GM12878 (cell line): ENCODE results near the gene AKAP1. TPM values are rescaled to one million over a fixed set of nuclear protein-coding genes. Genes with fewer than 3 reads are reported as not detected.

Experiments used
- CBFB ChIP-seq: IDR thresholded peaks from 2 replicates; pipeline ENCODE4 v1.6.1; 2016; ENCODE audit warnings: antibody characterized with exemption, low read depth
- CBX3 ChIP-seq: fragments of 200-600 bp; sonication (generic); IDR thresholded peaks from 2 replicates; pipeline ENCODE4 v1.6.1; 2016; ENCODE audit warnings: low read depth, borderline replicate concordance
- CBX5 ChIP-seq: sonication (generic); IDR thresholded peaks from 2 replicates; pipeline ENCODE4 v1.6.1; 2016; ENCODE audit warnings: low read depth, moderate library complexity, mild to moderate bottlenecking, inconsistent platforms
- KAT2A ChIP-seq: conservative IDR thresholded peaks from 2 replicates; pipeline ENCODE4 v1.6.1; 2011; ENCODE audit warnings: low read depth, low read length; ENCODE audit not compliant: control insufficient read depth
- NFXL1 ChIP-seq: fragments of 450-650 bp; IDR thresholded peaks from 2 replicates; pipeline ENCODE4 v1.6.1; 2017; ENCODE audit warnings: antibody characterized with exemption, mild to moderate bottlenecking, borderline replicate concordance
- NFYB ChIP-seq: IDR thresholded peaks from 2 replicates; pipeline ENCODE4 v1.6.1; 2011; ENCODE audit warnings: low read depth, mild to moderate bottlenecking, low read length, improper control_type of control experiment, moderate library complexity; ENCODE audit not compliant: insufficient read depth
- PML ChIP-seq: IDR thresholded peaks from 2 replicates; pipeline ENCODE4 v1.6.1; 2012; ENCODE audit warnings: low read length, inconsistent platforms
- POLR2AphosphoS5 ChIP-seq: IDR thresholded peaks from 2 replicates; pipeline ENCODE4 v1.6.1; 2011; ENCODE audit warnings: mild to moderate bottlenecking, low read length, inconsistent platforms
- POU2F2 ChIP-seq: IDR thresholded peaks from 3 replicates; pipeline ENCODE4 v1.6.1; 2011; ENCODE audit warnings: low read depth, mild to moderate bottlenecking, low read length, borderline replicate concordance
- RAD51 ChIP-seq: fragments of 450-650 bp; IDR thresholded peaks from 2 replicates; pipeline ENCODE4 v1.6.1; 2016; ENCODE audit warnings: moderate library complexity, mild to moderate bottlenecking, inconsistent platforms
- SMC3 ChIP-seq: IDR thresholded peaks from 2 replicates; pipeline ENCODE4 v1.6.1; 2011; ENCODE audit warnings: low read length, improper control_type of control experiment, borderline replicate concordance
- SP1 ChIP-seq: IDR thresholded peaks from one replicate; pipeline ENCODE4 v1.6.1; 2011; ENCODE audit warnings: low read depth, low read length
- TAF1 ChIP-seq: IDR thresholded peaks from 2 replicates; pipeline ENCODE4 v1.6.1; 2011; ENCODE audit warnings: mild to moderate bottlenecking, low read depth, low read length, borderline replicate concordance
- TBL1XR1 ChIP-seq: IDR thresholded peaks from 2 replicates; pipeline ENCODE4 v1.6.1; 2012; ENCODE audit warnings: low read depth, low read length, improper control_type of control experiment
- YY1 ChIP-seq: IDR thresholded peaks from 2 replicates; pipeline ENCODE4 v1.6.1; 2011; ENCODE audit warnings: low read depth, mild to moderate bottlenecking, low read length
- ZBED1 ChIP-seq: IDR thresholded peaks from 2 replicates; pipeline ENCODE4 v1.6.1; 2016; ENCODE audit warnings: borderline replicate concordance
- polyA plus RNA-seq, 11 experiments: library from polyadenylated mRNA; depleted of rRNA in 4 of 11; unstranded in 6 of 11; stranded (reverse) in 5 of 11; fragments of >200 nt; fragmentation: Nextera tagmentation in 4 of 11; fragmentation: Illumina TruSeq in 1 of 11; extraction: Ambion mirVana in 4 of 11; extraction: Trizol in 1 of 11; gene quantifications; 1 replicate in 1 of 11; 2 replicates in 10 of 11; pipeline versions ENCODE4 v1.2.1 to v1.2.3, GENCODE V29; 2011 to 2016; ENCODE audit warnings: inconsistent platforms in 2 of 11, missing spikeins in 2 of 11, low read depth in 1 of 11
- total RNA-seq, 4 experiments: library from RNA; depleted of rRNA in 3 of 4; stranded (reverse); fragments of >200 nt in 3 of 4; fragmentation: Illumina TruSeq in 1 of 4; extraction: Trizol in 1 of 4; gene quantifications; 2 replicates each; pipeline versions ENCODE4 v1.2.1 to v1.2.3, GENCODE V29; 2013 to 2021
- TF ChIP-seq, protein P1 (sequence below): IDR thresholded peaks from 2 replicates; pipeline ENCODE4 v1.6.1; 2011; ENCODE audit warnings: low read depth, mild to moderate bottlenecking, low read length, moderate library complexity, borderline replicate concordance; ENCODE audit errors: extremely low read depth
- TF ChIP-seq, protein P2 (sequence below): fragments of 450-650 bp; IDR thresholded peaks from 2 replicates; pipeline ENCODE4 v1.6.1; 2017; ENCODE audit warnings: antibody characterized with exemption, mild to moderate bottlenecking, moderate library complexity
- TF ChIP-seq, protein P3 (sequence below): fragments of 450-650 bp; IDR thresholded peaks from 2 replicates; pipeline ENCODE4 v1.6.1; 2017; ENCODE audit warnings: borderline replicate concordance
- TF ChIP-seq, protein P4 (sequence below): fragments of 450-650 bp; IDR thresholded peaks from 2 replicates; pipeline ENCODE4 v1.6.1; 2016; ENCODE audit warnings: mild to moderate bottlenecking

Gene AKAP1
- total and polyA plus RNA-seq, 10 of the 15 experiments (the other 5 are each of a cell fraction or from before 2014, with no cell fraction given): 11.9 to 50.5 (median 38.1) TPM

DNA sequence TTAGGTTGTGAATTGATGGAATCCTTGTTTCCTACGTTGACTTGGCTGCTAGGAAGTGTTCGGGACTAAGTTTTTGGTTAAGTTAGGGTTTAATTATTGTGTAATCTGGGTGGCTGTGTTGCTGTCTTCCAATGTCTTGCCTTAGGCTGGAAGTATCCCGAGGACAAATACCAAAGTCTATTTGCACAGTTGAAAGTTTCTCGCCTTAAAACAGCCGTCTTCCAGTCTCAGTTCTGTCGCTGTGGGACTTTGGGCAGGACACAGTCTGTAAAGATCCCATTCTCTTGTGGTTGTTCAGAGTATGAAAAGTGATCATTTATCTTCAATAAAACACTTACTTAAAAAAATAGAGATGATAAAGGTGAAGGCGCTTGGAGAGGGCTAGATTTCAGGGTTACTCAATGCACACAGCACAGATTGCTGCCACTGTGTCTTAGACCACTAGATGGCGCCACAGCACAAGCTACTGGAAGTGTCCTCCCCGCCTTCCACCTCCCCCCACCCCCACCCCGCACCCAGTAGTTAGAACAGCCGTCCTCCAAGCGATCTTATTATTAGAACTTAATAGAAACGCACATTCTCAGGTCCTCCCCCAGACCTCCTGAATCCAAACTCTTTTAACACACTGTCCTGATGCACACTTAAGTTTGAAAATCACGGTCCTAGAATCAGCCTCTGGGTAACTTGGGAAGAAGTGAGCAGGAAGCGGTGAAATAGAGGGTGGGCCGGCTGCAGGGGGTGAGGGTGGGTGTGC is 45.8 kb downstream of the AKAP1 start (continued):
- TF ChIP-seq, protein P1, sequence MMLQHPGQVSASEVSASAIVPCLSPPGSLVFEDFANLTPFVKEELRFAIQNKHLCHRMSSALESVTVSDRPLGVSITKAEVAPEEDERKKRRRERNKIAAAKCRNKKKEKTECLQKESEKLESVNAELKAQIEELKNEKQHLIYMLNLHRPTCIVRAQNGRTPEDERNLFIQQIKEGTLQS: no peak
- TF ChIP-seq, protein P2, sequence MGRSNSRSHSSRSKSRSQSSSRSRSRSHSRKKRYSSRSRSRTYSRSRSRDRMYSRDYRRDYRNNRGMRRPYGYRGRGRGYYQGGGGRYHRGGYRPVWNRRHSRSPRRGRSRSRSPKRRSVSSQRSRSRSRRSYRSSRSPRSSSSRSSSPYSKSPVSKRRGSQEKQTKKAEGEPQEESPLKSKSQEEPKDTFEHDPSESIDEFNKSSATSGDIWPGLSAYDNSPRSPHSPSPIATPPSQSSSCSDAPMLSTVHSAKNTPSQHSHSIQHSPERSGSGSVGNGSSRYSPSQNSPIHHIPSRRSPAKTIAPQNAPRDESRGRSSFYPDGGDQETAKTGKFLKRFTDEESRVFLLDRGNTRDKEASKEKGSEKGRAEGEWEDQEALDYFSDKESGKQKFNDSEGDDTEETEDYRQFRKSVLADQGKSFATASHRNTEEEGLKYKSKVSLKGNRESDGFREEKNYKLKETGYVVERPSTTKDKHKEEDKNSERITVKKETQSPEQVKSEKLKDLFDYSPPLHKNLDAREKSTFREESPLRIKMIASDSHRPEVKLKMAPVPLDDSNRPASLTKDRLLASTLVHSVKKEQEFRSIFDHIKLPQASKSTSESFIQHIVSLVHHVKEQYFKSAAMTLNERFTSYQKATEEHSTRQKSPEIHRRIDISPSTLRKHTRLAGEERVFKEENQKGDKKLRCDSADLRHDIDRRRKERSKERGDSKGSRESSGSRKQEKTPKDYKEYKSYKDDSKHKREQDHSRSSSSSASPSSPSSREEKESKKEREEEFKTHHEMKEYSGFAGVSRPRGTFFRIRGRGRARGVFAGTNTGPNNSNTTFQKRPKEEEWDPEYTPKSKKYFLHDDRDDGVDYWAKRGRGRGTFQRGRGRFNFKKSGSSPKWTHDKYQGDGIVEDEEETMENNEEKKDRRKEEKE: no peak
- no peak for TF ChIP-seq CBFB
- TF ChIP-seq PML: no peak
- no peak for TF ChIP-seq NFYB
- no peak for TF ChIP-seq TAF1
- TF ChIP-seq, protein P3, sequence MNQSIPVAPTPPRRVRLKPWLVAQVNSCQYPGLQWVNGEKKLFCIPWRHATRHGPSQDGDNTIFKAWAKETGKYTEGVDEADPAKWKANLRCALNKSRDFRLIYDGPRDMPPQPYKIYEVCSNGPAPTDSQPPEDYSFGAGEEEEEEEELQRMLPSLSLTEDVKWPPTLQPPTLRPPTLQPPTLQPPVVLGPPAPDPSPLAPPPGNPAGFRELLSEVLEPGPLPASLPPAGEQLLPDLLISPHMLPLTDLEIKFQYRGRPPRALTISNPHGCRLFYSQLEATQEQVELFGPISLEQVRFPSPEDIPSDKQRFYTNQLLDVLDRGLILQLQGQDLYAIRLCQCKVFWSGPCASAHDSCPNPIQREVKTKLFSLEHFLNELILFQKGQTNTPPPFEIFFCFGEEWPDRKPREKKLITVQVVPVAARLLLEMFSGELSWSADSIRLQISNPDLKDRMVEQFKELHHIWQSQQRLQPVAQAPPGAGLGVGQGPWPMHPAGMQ: no peak
- TF ChIP-seq CBX5: no peak
- TF ChIP-seq SMC3: peak; percentile 73
- no peak for TF ChIP-seq KAT2A
- TF ChIP-seq TBL1XR1: no peak
- 0 out of 2 replicates have a peak, but pooled peaks have one; percentile 50 for TF ChIP-seq YY1
- TF ChIP-seq ZBED1: no peak
- TF ChIP-seq, protein P4, sequence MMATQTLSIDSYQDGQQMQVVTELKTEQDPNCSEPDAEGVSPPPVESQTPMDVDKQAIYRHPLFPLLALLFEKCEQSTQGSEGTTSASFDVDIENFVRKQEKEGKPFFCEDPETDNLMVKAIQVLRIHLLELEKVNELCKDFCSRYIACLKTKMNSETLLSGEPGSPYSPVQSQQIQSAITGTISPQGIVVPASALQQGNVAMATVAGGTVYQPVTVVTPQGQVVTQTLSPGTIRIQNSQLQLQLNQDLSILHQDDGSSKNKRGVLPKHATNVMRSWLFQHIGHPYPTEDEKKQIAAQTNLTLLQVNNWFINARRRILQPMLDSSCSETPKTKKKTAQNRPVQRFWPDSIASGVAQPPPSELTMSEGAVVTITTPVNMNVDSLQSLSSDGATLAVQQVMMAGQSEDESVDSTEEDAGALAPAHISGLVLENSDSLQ: no peak
- TF ChIP-seq CBX3: no peak
- no peak for TF ChIP-seq POU2F2
- TF ChIP-seq RAD51: no peak
- TF ChIP-seq POLR2AphosphoS5: no peak
- TF ChIP-seq SP1: no peak
- TF ChIP-seq NFXL1: no peak
